Dermis microvascular lymphatic vessel endothelial cell (primary cell): ENCODE data around the gene ATG10. TPM values are rescaled to one million over a fixed set of nuclear protein-coding genes. Genes with fewer than 3 reads are reported as not detected.
"Not testable (repeated sequence)": the region's sequence is repeated elsewhere in the genome, so short reads cannot be mapped to it uniquely, and the experiment has no call there.

Source experiments
- DNase-seq, 2 donors: peaks; one replicate each; pipeline versions ENCODE4 v3.0.0 to v3.0.0-alpha.2; 2010; ENCODE audit warnings: low read depth in 2 of 2
- total RNA-seq: library from RNA; depleted of rRNA; stranded (reverse); fragments of >200 nt; gene quantifications from 2 replicates; pipeline ENCODE4 v1.2.1, GENCODE V29; 2014

Gene ATG10
- total RNA-seq, 1 donor from 2014 or later: 5.5 TPM

DNA sequence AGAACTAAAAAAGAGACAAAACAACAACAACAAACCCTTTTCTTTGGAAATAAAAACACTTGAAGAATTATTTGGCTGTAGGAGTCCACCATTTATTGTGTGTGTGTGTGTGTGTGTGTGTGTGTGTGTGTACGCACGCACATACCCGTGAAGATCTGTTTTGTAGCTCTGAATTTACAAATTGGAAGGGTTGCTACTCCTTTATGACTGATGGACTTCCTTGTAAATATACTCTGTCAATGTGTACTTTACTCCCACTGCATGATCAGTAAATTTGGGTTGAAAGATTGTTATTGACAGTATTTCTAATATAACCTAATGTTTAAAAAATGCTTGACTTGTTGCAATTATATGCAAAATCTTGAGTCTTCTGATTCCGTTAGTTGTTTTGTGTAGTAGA, 148.1 kb downstream of the ATG10 start:
- DNase-seq: no peak

DNA sequence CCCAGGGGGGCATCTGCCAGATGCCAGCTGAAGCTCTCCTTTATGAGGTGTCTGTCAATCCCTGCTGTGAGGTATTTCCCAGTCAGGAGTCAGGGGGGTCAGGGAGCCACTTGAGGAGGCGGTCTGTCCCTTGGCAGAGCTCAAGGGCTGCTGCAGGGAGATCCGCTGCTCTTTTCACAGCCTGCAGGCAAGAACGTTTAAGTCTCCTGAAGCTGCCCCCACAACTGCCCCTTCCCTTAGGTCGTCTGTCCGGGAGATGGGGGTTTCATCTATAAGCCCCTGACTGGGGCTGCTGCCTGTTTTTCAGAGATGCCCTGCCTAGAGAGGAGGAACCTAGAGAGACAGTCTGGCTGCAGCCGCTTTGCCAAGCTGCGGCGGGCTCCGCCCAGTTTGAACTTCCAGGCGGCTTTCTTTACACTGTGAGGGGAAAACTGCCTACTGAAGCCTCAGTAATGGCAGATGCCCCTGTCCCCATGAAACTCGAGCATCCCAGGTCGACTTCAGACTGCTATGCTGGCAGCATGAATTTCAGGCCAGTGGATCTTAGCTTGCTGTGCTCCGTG, 158.0 kb downstream of the ATG10 start:
- DNase-seq: no peak

DNA sequence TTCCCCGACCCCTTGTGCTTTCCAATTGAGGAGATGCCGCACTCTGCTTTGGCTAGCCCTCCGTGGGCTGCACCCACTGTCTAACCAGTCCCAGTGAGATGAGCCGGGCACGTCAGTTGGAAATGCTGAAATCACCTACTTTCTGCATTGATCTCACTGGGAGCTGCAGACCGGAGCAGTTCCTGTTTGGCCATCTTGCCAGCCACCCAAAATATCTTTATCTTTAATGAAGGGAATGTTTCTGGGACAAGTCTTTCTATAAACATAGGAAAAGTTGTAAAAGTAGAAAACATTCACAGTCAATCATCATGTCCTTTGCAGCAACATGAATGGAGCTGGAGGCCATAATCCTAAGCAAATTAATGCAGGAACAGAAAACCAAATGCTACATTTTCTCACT, 158.8 kb downstream of the ATG10 start:
- DNase-seq: no peak

DNA sequence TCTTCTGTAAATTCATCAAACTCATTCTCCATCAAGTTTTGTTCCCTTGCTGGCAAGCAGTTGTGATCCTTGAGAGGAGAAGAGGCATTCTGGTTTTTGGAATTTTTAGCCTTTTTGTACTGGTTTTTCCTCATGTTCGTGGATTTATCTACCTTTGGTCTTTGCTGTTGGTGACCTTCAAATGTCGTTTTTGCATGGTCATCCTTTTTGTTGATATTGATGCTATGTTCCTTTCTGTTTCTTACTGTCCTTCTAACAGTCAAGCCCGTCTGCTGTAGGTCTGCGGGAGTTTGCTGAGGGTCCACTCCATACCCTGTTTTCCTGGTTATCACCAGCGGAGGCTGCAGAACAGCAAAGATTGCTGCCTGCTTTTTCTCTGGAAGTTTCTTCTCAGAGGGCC, 165.4 kb downstream of the ATG10 start:
- DNase-seq: no peak

DNA sequence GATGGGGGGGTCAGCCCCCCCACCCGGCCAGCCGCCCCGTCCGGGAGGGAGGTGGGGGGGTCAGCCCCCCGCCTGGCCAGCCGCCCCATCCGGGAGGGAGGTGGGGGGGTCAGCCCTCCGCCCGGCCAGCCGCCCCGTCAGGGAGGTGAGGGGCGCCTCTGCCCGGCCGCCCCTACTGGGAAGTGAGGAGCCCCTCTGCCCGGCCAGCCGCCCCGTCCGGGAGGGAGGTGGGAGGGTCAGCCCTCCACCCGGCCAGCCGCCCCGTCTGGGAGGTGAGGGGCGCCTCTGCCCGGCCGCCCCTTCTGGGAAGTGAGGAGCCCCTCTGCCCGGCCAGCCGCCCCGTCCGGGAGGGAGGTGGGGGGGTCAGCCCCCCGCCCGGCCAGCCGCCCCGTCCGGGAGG, 168.0 kb downstream of the ATG10 start:
- not testable (repeated sequence) for DNase-seq

DNA sequence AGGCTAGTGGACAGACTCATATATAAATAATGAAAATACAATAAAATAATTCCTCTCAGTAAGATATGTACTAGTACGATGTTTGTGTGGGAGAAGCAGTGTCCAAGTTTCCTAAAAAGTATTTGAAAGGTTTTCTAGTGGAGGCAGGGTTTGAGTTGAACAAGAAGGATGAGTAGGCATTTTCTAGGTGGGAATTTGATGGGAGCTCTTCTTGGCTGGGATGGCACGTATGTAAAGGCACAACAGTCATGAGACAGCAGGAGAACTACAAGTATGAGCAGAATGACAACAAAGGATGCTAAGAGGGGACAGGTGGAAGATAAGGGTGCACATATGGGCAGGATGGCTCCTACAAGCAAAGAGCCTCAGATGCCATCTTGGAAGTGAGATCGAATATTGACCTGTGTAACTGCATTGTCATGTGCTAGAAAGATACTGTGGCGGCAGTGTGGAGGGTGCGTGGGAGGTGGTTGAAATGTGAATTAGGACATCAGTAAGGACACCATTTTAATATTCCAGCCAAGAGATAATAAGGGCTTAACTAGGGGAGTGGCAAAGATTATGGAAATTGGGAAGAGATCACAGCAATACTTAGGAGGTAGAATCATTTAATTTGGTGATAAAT, 170.5 kb downstream of the ATG10 start:
- DNase-seq: no peak

DNA sequence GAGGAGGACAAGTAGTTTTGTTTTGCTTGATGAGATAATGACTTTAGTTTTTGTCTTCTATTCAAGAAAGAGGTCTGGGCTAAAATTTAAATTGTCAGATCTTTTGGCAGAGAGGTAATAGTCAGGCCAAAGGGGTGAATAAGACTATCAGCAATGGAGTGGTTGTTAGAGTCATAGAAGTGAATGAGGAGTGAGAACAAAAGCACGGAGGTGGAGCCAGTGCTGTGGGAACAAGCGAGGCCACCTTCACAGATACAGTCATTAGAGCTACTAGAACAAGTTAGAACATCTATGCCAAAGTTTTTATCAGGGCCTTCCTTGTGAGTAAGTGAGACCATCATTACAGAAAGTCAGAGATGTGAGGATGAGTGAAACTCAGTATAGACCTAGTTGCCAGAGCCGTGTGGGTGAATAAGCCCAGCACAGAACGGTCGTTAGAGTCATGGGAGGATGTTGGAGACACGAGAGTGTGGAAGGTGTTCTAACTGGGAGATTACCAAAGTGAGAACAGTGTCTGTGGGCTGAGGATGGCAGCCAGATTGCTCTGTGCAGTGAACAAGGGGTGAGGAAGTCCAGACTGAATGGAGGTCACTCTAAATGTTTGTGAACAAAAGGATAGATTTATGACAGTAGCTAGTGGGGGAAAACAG, 171.2 kb downstream of the ATG10 start:
- DNase-seq: no peak

DNA sequence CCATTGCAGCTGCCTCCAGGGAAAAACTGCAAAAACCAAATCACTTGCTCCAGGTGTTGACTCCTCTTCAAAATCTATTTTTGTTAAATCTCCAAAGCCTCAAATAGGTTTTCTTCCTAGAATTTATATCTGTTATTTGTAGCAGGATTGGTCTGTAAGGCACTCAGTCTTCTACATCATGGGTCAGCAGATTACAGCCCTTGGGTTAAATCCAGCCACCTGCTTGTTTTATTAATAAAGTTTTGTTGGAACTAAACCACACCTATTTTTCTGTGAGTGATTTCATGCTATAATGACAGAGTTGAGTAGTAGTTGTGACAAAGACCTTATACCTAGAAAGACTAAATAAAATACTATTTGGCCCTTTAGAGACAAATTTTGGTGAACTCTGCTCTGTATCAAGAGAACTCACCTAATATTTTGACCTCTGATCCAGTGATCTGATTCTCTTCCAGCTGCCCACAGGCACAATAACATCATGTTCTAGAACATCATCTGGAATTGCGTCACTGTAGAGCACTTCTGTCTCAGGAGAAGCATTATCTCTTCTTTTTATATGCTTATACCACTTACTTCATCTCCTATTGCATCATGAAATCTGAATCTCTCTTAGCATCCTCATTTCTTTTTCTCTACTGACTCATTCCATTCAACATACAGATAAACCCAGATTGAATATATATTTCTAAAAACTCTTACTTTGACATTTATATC, 176.2 kb downstream of the ATG10 start:
- no peak for DNase-seq

DNA sequence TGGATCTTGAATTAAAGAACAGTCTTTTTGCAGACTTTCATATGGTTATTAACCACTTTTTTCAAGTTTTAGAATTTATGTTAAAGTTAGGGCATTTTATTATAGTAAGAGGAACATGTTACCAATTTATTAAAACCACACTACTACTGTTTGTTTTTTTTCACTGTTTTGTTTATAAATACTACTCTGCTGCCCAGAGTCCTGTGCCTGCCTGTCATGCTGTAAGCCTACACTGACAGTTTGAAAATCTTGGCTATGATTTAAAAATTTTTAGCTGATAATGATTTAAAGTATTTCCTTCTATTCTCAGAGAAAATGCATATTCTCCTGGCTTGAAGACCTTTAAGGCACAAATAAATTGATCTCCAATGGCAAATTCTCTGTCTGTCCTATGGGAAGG, 177.6 kb downstream of the ATG10 start:
- no peak for DNase-seq

DNA sequence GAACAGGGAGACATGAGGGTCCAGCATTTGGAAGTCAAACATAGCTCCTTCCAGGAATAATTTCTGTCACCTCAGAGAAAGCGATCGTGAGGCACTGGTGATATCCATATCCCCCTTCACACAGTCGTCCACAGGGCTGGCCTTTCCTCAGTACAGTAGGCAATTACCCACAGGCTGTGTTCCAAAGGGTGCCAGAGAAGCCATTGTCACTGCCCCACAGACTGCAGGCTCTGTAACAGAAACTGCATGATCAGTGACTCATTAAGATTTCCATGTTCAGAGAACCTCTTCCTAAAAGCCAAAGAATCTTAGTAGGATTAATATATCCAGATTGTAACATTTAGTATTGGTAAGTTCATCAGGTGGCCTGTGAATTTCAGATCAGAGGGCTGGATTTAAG, 178.7 kb downstream of the ATG10 start:
- no peak for DNase-seq

DNA sequence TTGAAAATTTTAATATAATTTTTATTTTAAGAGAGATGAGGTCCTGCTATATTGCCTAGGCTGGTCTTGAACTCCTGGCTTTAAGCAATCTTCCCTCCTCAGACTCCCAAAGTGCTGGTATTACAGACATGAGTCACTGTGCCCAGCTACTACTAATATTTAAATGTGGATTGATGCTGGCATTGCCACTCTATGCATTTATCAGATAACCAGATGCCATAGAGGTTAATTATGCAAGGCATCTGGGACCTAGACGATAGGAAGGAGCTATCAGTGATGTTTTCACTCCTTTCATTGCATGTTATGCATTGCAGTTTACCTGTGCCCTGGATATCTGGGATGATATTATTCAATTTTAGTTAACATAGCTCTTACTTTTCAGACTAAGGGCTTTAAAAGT, 179.4 kb downstream of the ATG10 start:
- DNase-seq: no peak

DNA sequence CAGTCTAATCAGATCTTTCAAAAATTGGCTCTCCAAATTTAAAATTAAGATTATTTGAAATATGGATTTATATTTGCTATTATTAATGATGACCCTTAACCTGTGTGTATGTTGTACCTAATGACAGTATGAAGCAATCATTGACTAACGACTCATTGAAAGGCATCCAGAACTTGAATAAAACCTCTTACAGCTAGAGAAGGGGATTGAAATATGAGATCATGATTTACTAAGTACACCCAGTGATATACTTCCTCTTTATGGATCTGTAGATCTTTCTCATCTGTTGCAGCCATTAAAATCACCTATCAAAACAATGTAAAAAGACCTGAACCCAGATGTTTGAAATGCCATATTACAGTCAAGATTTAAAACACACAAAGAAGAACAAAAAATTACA, 179.8 kb downstream of the ATG10 start:
- DNase-seq: no peak

DNA sequence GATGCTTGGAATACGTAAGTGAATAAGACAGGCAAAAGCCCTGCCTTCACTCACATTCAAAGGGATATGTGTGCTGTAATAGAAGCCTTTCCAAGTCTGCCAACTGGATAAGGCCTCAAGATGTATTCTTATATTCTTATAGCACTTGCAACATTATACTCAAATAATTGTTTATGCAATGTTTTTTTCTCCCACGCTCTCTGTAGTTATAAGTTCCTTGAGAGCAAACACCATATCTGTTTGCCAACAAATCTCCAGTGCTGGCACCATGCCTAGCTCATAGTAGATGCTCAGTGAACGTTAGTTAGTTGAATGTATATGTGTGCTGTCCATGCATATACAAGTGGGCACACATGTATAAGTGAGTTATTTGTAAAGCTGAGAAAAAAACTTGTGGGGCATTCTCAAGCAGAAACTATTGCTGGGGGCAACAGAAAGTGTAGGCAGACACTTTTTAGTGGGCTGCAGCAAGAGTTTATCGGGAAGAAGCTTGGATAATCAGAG, 181.2 kb downstream of the ATG10 start:
- DNase-seq: no peak

DNA sequence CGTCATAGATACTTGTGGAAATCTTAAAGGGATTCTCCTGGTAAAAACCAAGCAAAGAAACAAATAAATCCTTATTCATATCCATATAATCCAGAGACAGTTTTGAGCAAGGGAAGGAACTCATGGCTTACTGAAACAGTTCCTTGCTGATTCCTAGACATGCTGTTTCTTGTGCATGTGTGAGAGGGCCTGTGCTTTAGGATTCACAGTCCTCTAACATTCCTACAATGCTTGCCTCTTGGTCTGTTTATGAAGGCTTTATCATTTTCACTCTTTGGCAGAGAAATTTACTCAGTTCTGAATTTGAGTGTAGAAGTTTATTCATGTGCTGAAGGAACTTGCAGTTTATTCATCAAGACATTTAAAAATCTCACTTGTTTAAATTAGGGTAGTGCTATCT, 183.0 kb downstream of the ATG10 start:
- no peak for DNase-seq

DNA sequence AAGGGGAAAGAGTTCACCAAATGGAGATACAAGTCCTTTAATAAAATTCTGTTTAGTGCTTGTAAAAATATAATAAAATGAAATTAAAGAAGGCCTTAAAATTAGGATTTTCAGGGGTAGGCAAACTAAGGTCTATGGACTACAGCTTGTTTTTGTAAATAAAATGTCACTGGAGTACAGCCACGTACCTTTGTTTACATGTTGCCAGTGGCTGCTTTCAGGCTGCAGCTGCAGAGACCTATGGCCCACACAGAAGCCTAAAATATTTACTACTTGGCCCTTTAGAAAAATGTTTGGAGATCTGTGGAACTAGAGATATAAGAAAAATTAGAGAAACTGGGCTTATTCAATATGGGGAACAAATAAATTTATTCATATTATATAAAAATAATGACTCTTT, 183.5 kb downstream of the ATG10 start:
- no peak for DNase-seq

DNA sequence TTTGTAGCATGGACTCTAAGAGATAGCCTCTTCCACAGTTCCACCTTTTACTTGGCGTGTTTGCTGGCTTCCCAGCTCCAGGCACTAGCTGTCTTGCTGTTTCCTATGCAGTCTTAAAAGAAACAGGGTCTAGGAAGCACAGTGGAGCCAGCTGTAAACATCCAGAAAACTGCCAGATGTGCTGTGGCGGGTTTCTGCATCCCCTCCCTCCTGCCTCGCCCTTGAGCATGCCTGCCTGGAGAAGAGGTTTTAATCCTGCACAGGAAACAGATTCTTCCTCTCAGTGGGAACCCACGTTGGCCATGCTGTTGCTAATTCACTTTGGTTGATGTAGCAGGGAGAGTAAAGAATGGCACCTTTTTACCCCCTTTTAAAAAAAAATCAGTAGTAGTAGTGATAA, 185.1 kb downstream of the ATG10 start:
- DNase-seq: no peak

DNA sequence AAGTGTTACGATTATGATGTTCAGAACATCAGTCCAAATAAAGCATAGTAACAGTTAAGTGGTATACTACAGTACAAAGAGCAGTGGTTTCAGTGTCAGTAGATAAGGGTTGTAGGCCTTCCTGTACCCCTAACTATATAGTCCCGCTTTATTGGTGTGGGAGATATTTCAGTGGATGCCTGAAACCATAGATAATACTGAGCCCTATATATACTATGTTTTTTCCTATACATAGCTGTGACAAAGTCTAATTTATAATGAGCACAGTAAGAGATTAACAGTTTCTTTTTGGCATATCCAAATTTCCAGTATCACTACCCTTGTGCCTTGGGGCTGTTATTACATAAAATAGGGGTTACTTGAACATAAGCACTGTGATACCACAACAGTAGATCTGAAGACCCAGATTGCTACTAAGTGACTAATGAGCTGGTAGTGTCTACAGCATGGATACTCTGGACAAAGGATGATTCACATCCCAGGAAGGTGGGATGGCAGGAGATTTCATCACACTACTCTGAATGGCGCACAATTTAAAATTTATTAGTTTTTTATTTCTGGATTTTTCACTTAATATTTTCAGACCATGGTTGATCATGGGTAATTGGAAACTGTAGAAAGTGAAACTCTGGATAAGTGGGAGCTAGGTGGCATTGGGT, 187.1 kb downstream of the ATG10 start:
- DNase-seq: peak; percentile 5 to 49

DNA sequence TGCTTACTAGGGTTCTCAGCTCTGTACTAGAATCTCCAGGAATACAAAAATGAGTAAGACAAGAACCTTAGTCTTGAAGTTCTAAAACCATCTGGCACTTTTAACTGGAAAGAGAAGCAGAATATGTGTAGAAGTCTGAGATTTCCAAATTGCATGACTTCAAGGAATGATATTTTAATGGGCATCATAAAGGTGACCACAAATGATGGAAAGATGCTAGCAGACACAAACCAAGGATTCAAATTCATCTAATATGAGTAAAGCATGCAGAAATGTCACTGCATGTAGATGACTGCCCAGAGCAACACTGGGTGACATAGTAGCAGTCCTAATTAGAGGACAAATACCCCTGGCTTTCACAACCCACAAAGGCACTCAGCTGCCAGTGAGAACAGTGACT, 189.1 kb downstream of the ATG10 start:
- no peak for DNase-seq

DNA sequence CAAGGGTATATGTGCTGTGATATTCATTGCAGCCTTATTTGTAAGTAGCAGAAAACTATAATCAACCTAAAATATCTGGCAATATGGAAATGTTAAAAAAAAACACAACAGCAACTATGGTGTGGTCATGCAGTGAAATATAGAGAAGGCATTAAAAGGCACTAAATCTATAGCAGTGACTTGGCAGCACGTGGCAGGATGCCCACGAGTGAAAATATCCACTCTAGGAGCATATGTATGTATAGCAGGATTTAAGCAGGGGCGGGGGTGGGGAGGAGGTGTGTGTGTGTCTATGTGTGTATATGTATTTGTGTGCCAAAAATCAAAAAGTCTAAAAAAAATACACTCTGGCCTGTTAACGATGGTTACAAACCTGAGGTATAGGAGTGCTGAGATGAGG, 190.8 kb downstream of the ATG10 start:
- no peak for DNase-seq

DNA sequence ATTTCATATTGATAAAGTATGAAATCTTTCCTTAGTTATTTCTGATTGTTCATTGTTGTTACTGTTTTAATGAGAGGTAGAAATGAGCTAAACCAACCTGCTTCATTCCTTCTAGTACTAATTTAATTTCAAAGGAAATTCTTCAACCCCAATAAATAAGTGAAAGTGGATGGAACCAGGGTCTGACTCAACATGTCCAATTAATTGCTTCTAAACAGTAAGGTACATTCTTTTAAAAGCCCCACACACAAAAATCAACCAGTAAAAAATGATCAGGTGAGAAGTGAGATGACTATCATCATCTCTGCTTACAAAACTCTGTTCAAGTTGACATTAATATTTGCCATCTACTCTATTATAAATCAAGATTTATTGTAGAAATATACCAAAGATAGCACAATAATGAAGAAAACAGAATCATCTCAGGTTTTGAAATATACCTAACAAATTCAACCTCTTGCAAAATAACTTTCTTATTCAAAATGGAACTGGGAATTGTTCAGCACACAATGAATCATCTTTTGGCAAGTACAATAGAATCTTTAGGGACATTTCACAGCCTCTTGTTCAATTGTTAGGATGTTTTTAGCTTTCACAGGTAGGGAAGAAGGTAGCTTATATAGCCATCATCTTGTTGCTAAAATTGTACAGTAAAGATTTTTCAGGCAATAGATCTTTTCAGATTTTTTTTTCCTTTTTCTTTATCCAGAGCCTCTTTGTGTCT, 191.8 kb downstream of the ATG10 start:
- peak in 1 of 2 donors; percentile 8 for DNase-seq
